ENCODE results near the gene TAB2.
"Not testable (repeated sequence)": the region's sequence is repeated elsewhere in the genome, so short reads cannot be mapped to it uniquely, and the experiment has no call there.

Gene TAB2

GRCh38 chr6:149459761-149460160 is 142.2 kb downstream of the TAB2 start:
- no peak for DNase-seq (ENCODE audit: low read depth in 2 of 2)

- not testable (repeated sequence) for DNase-seq (ENCODE audit: low read depth in 2 of 2)
Observed at GRCh38 chr6:149460249-149460648, 142.7 kb downstream of the TAB2 start.
